K562 (cell line): ENCODE data around the gene GATAD2B. TPM values are rescaled to one million over a fixed set of nuclear protein-coding genes. Genes with fewer than 3 reads are reported as not detected.

Experiments used
- ADNP ChIP-seq: fragments of 200-800 bp; sonication (Bioruptor generic); IDR thresholded peaks from 2 replicates; pipeline ENCODE4 v1.6.1; 2016; ENCODE audit warnings: missing genetic modification characterization, missing compliant biosample characterization
- CREM ChIP-seq: IDR thresholded peaks from 2 replicates; pipeline ENCODE4 v1.6.1; 2014; ENCODE audit warnings: antibody characterized with exemption, low read depth
- CXXC5 ChIP-seq: fragments of 250-450 bp; sonication (Bioruptor Pico); IDR thresholded peaks from 2 replicates; pipeline ENCODE4 v1.8.0; 2022; ENCODE audit warnings: inconsistent platforms, mild to moderate bottlenecking, moderate library complexity
- ELF4 ChIP-seq: fragments of 450-650 bp; formaldehyde crosslinking; IDR thresholded peaks from 2 replicates; pipeline ENCODE4 v1.4.0; 2022; ENCODE audit warnings: missing genetic modification characterization
- EP300 ChIP-seq: IDR thresholded peaks from 2 replicates; pipeline ENCODE4 v1.6.1; 2012; ENCODE audit warnings: low read length, improper control_type of control experiment
- GTF2E2 ChIP-seq: fragments of 200-800 bp; sonication (Bioruptor generic); IDR thresholded peaks from 2 replicates; pipeline ENCODE4 v1.6.1; 2016; ENCODE audit warnings: missing genetic modification characterization, missing compliant biosample characterization
- HNRNPUL1 ChIP-seq: fragments of 200-400 bp; formaldehyde crosslinking; IDR thresholded peaks from 2 replicates; pipeline ENCODE4 v1.6.1; 2017; ENCODE audit warnings: low read length
- KAT7 ChIP-seq: sonication (generic); formaldehyde crosslinking; IDR thresholded peaks from 2 replicates; pipeline ENCODE4 v1.8.0; 2022; ENCODE audit warnings: missing genetic modification reagents, mild to moderate bottlenecking, borderline replicate concordance
- MAX ChIP-seq: sonication (generic); formaldehyde crosslinking; IDR thresholded peaks from 2 replicates; pipeline ENCODE4 v1.9.0; 2022; ENCODE audit warnings: mild to moderate bottlenecking, missing genetic modification reagents
- MED1 ChIP-seq: sonication (generic); formaldehyde crosslinking; IDR thresholded peaks from 2 replicates; pipeline ENCODE4 v1.8.1; 2023; ENCODE audit warnings: missing genetic modification reagents, borderline replicate concordance
- RCOR1 ChIP-seq, 2 experiments: IDR thresholded peaks; 2 replicates each; pipeline ENCODE4 v1.6.1; 2012; ENCODE audit warnings: low read depth in 2 of 2, low read length in 2 of 2, borderline replicate concordance in 1 of 2, improper control_type of control experiment in 1 of 2
- SIRT6 ChIP-seq: IDR thresholded peaks from one replicate; pipeline ENCODE4 v1.6.1; 2012; ENCODE audit warnings: low read depth, mild to moderate bottlenecking, control low read depth, inconsistent platforms, low read length, moderate library complexity
- SMARCC2 ChIP-seq: fragments of 450-650 bp; IDR thresholded peaks from 2 replicates; pipeline ENCODE4 v1.6.1; 2017; ENCODE audit warnings: antibody characterized with exemption, moderate library complexity, mild to moderate bottlenecking, low read depth
- SREBF1 ChIP-seq: fragments of 150-350 bp; IDR thresholded peaks from 2 replicates; pipeline ENCODE4 v1.6.1; 2014; ENCODE audit warnings: antibody characterized with exemption, low read depth, low read length, borderline replicate concordance
- STAG1 ChIP-seq: sonication (generic); formaldehyde crosslinking; IDR thresholded peaks from 2 replicates; pipeline ENCODE4 v1.5.0; 2020; ENCODE audit warnings: missing genetic modification reagents, borderline replicate concordance
- USF2 ChIP-seq: sonication (generic); formaldehyde crosslinking; IDR thresholded peaks from 2 replicates; pipeline ENCODE4 v1.5.0; 2020; ENCODE audit warnings: missing genetic modification reagents
- ZC3H11A ChIP-seq: IDR thresholded peaks from 2 replicates; pipeline ENCODE4 v1.6.1; 2012; ENCODE audit warnings: low read depth, low read length, improper control_type of control experiment
- ZFP1 ChIP-seq: fragments of 450-650 bp; formaldehyde crosslinking; IDR thresholded peaks from 2 replicates; pipeline ENCODE4 v1.4.0; 2020; ENCODE audit warnings: mild to moderate bottlenecking, mixed read lengths
- ZNF146 ChIP-seq: IDR thresholded peaks from one replicate; pipeline ENCODE4 v1.6.1; 2018; ENCODE audit warnings: missing compliant biosample characterization; ENCODE audit not compliant: unreplicated experiment
- ZNF449 ChIP-seq: fragments of 250-450 bp; sonication (Bioruptor Pico); IDR thresholded peaks from 2 replicates; pipeline ENCODE4 v1.8.0; 2022; ENCODE audit warnings: moderate library complexity, mild to moderate bottlenecking, inconsistent platforms
- ZNF518B ChIP-seq: fragments of 250-450 bp; sonication (Bioruptor Pico); IDR thresholded peaks from 2 replicates; pipeline ENCODE4 v1.5.0; 2021; ENCODE audit warnings: mild to moderate bottlenecking, moderate library complexity
- ZNF785 ChIP-seq: fragments of 250-450 bp; sonication (Bioruptor Pico); IDR thresholded peaks from 2 replicates; pipeline ENCODE4 v1.4.0; 2020; ENCODE audit warnings: mild to moderate bottlenecking
- polyA plus RNA-seq, 8 experiments: library from polyadenylated mRNA; depleted of rRNA in 4 of 8; stranded (reverse) in 5 of 8; unstranded in 3 of 8; fragments of >200 nt; fragmentation: Nextera tagmentation in 2 of 8; fragmentation: Illumina TruSeq in 1 of 8; extraction: Ambion mirVana in 2 of 8; extraction: Trizol in 1 of 8; gene quantifications; 2 replicates each; pipeline versions ENCODE4 v1.2.1 to v1.2.3, GENCODE V29; 2011 to 2014; ENCODE audit warnings: inconsistent platforms in 1 of 8, missing spikeins in 1 of 8
- total RNA-seq, 7 experiments: library from RNA; depleted of rRNA in 6 of 7; stranded (reverse); fragments of >200 nt in 6 of 7; fragmentation: Illumina TruSeq in 2 of 7; extraction: Trizol in 2 of 7; gene quantifications; 2 replicates each; pipeline versions ENCODE4 v1.2.1 to v1.2.3, GENCODE V29; 2011 to 2021; ENCODE audit warnings: low replicate concordance in 1 of 7

Gene GATAD2B
- total and polyA plus RNA-seq, 9 of the 15 experiments (the other 6 are each of a cell fraction or from before 2014, with no cell fraction given) = 1.5 to 40.2 (median 4.9) TPM

- TF ChIP-seq ZNF518B (CRISPR knock-in tag) = no peak
- TF ChIP-seq ZNF449 (CRISPR knock-in tag) = no peak
- TF ChIP-seq SREBF1 = no peak
- TF ChIP-seq KAT7 (CRISPR knock-in tag) = no peak
- TF ChIP-seq USF2 (CRISPR knock-in tag) = peak; percentile 57
- no peak for TF ChIP-seq EP300
- no peak for TF ChIP-seq MED1 (CRISPR knock-in tag)
- TF ChIP-seq HNRNPUL1 = no peak
- TF ChIP-seq ZFP1 (CRISPR knock-in tag) = no peak
- no peak for TF ChIP-seq RCOR1 (IDR thresholded peaks at IDR 0.05; ENCODE audit: borderline replicate concordance in 1 of 2, low read depth in 2 of 2, low read length in 2 of 2)
- no peak for TF ChIP-seq ADNP
- TF ChIP-seq ELF4 (CRISPR knock-in tag) = no peak; the same call in 1 of the 2 replicates
- peak; percentile 21; the same call in 1 of the 2 replicates for TF ChIP-seq CREM
- TF ChIP-seq SMARCC2 = no peak
- TF ChIP-seq ZNF146 (CRISPR knock-in tag) = no peak
- TF ChIP-seq MAX (CRISPR knock-in tag) = peak; percentile 57
- TF ChIP-seq ZNF785 (CRISPR knock-in tag) = no peak
- no peak; the same call in 1 of the 2 replicates for TF ChIP-seq CXXC5 (CRISPR knock-in tag)
- TF ChIP-seq ZC3H11A = no peak
- TF ChIP-seq STAG1 (CRISPR knock-in tag) = no peak
- TF ChIP-seq GTF2E2 (tag) = peak; percentile 44; the same call in 1 of the 2 replicates
- no peak for TF ChIP-seq SIRT6
Measured at GRCh38 chr1:153945795-153946621, 23.2 kb upstream of the GATAD2B start (continued).
